Measurements from ENCODE around the gene TAF5. TPM values are rescaled to one million over a fixed set of nuclear protein-coding genes. Genes with fewer than 3 reads are reported as not detected.

Gene TAF5
- total and polyA plus RNA-seq, 10 of the 15 experiments (the other 5 are each of a cell fraction or from before 2014, with no cell fraction given), result 3.7 to 9.2 (median 7.3) TPM

GRCh38 chr10:103419101-103419500 lies 51.3 kb downstream of the TAF5 start:
- SMC1A ChIA-PET (ENCODE audit: uncharacterized antibody, unreplicated experiment), result interaction anchor here (0.8 to 5.3 kb wide), 5 partner anchors 53 to 67 kb away, joined by 3 to 85 read pairs (median 5); partner anchors contain the start of gene CALHM3
- no peaks in the 10 kb centered on the region for H3K9me3 ChIP-seq (replicated peaks; ENCODE audit: control insufficient read depth, insufficient read depth, low read length)
- no peak for FAIRE-seq
- H3K4me2 ChIP-seq (ENCODE audit: control insufficient read depth, insufficient read depth), result no peak overlapping the region
- no peaks in the 10 kb centered on the region for H3K4me1 ChIP-seq (ENCODE audit: control insufficient read depth, insufficient read depth, low read length)
- no peak overlapping the region for H3K27ac ChIP-seq (ENCODE audit: control insufficient read depth, insufficient read depth)
- no TSS peak for BruUV-seq (replicated peaks)
- no peak overlapping the region for H2AFZ ChIP-seq (ENCODE audit: control insufficient read depth, low read depth, low read length)
- WGBS (ENCODE audit: insufficient coverage, insufficient replicate concordance, low lambda C conversion rate, missing lambda C conversion rate), result 98% methylated on average over 4 of the region's 4 CpGs
- no peak for DNase-seq (ENCODE audit: low read depth, low spot score)
- no peak for ATAC-seq
- peaks cover 44 to 61% of the 10 kb centered on the region in 2 experiments for H3K36me3 ChIP-seq (ENCODE audit: control insufficient read depth in 2 of 2, insufficient read depth in 2 of 2, low read length in 1 of 2)
- POLR2A ChIA-PET, result interaction anchor here (0.7 to 1.7 kb wide), 3 partner anchors 17 to 194 kb away, joined by 3 to 6 read pairs (median 3); no protein-coding TSS in a partner anchor
- CTCF ChIA-PET, result interaction anchor here (0.6 to 8.0 kb wide), 4 partner anchors 21 to 67 kb away, joined by 3 to 195 read pairs (median 89); partner anchors contain the start of gene CALHM3
- H3K9ac ChIP-seq (ENCODE audit: control insufficient read depth, insufficient read depth, low read length), result no peak overlapping the region
- no peaks in the 10 kb centered on the region; the same call in 1 of the 2 replicates for H3K79me2 ChIP-seq (ENCODE audit: control insufficient read depth, insufficient read depth, low read length)
- no peaks in the 10 kb centered on the region for H3K27me3 ChIP-seq (replicated peaks in 1 of 2; ENCODE audit: control insufficient read depth in 2 of 2, insufficient read depth in 2 of 2, low read length in 1 of 2)
- no peak overlapping the region for H3K4me3 ChIP-seq
- TF ChIP-seq IRF4 (IDR thresholded peaks at IDR 0.05; ENCODE audit: low read depth, low read length) (no peak), E2F8 (IDR thresholded peaks at IDR 0.05; ENCODE audit: low read depth, partially characterized antibody) (no peak), PML (IDR thresholded peaks at IDR 0.05; ENCODE audit: low read length) (no peak), NR2C2 (IDR thresholded peaks at IDR 0.05; ENCODE audit: borderline replicate concordance, control insufficient read depth, insufficient read length, low read depth) (no peak), KAT2A (conservative IDR thresholded peaks at IDR 0.05; ENCODE audit: control insufficient read depth, low read depth, low read length) (no peak), EGR1 (IDR thresholded peaks at IDR 0.05; ENCODE audit: borderline replicate concordance in 1 of 2, low read depth in 2 of 2, low read length in 2 of 2) (no peak), BCLAF1 (IDR thresholded peaks at IDR 0.05) (no peak)
- H4K20me1 ChIP-seq (ENCODE audit: control insufficient read depth, insufficient read depth), result no peaks in the 10 kb centered on the region
- intact Hi-C loops (cut with micrococcal nuclease; ENCODE audit: unreplicated experiment) (loop anchor here (10.0 kb wide), 1 partner anchor 176 kb away; no protein-coding TSS in a partner anchor), in situ Hi-C loops (cut with MboI) (loop anchor here (5.0 kb wide), 1 partner anchor 58 kb away; the partner anchor contains the start of gene CALHM3)
- RAD21 ChIA-PET (ENCODE audit: unreplicated experiment), result interaction anchor here (1.4 to 7.6 kb wide), 4 partner anchors 57 to 74 kb away, joined by 3 to 66 read pairs (median 40); no protein-coding TSS in a partner anchor
